HG03354 (cell line): ENCODE measurements around the gene ZNF597.

Experiments
- ATAC-seq: cut with Tn5 transposase; IDR thresholded peaks from one replicate; pipeline ENCODE4 v1.9.1; 2021; ENCODE audit warnings: mild to moderate bottlenecking; ENCODE audit not compliant: unreplicated experiment, poor library complexity, severe bottlenecking

Gene ZNF597

GRCh38 chr16:3458278-3458851 is 15.1 kb upstream of the ZNF597 start:
- ATAC-seq, result peak; percentile 28

GRCh38 chr16:3457434-3458252 is 14.3 kb upstream of the ZNF597 start:
- ATAC-seq, result peak; percentile 79

GRCh38 chr16:3454631-3455147 is 11.4 kb upstream of the ZNF597 start:
- ATAC-seq, result no peak

GRCh38 chr16:3454093-3454492 is 10.8 kb upstream of the ZNF597 start:
- ATAC-seq, result no peak

GRCh38 chr16:3444032-3444388 is 706 bp upstream of the ZNF597 start:
- peak; percentile 33 for ATAC-seq

- ATAC-seq, result no peak
Measured at GRCh38 chr16:3439637-3440036, 3.7 kb downstream of the ZNF597 start.

GRCh38 chr16:3434373-3434772 is 8.9 kb downstream of the ZNF597 start:
- ATAC-seq, result no peak

- no peak for ATAC-seq
Measured at GRCh38 chr16:3431779-3432219, 11.5 kb downstream of the ZNF597 start.

- ATAC-seq, result no peak
Measured at GRCh38 chr16:3413730-3414379, 29.4 kb downstream of the ZNF597 start.

GRCh38 chr16:3408561-3409197 is 34.6 kb downstream of the ZNF597 start:
- no peak for ATAC-seq

GRCh38 chr16:3401719-3402397 is 41.4 kb downstream of the ZNF597 start:
- no peak for ATAC-seq

- peak; percentile 96 for ATAC-seq
Measured at GRCh38 chr16:3400779-3401688, 42.3 kb downstream of the ZNF597 start, which contains the start of the genes ZNF174 and ZSCAN32. Gene ZNF174 (plus strand): TSS chr16:3401215. CDS start chr16:3402005, 790 bp downstream. Gene ZSCAN32 (minus strand): TSS chr16:3401004. CDS start chr16:3397557, 3,447 bp downstream.

- ATAC-seq, result no peak
Measured at GRCh38 chr16:3400446-3400778, 42.9 kb downstream of the ZNF597 start.

GRCh38 chr16:3389663-3390338 is 53.5 kb downstream of the ZNF597 start:
- ATAC-seq, result no peak

GRCh38 chr16:3388325-3388724 is 55.0 kb downstream of the ZNF597 start:
- ATAC-seq, result no peak

GRCh38 chr16:3383045-3383448 is 60.3 kb downstream of the ZNF597 start:
- no peak for ATAC-seq
